ENCODE results near the gene CRYBB1. TPM values are rescaled to one million over a fixed set of nuclear protein-coding genes. Genes with fewer than 3 reads are reported as not detected.
A peak's percentile ranks its signal among the peaks of the same experiment; 100 is the strongest.

Gene CRYBB1
- total and polyA plus RNA-seq, 8 donors: 0.79 to 1.5 (median 1.1) TPM

GRCh38 chr22:26662160-26662559 lies 44.3 kb upstream of the CRYBB1 start:
- intact Hi-C loops (cut with DNase I): no loop called here
- Histone ChIP-seq H3K4me1 (peaks cover 9 to 47% of the 10 kb centered on the region in 2 donors), H3K4me3 (no peak overlapping the region), H3K36me3 (no peaks in the 10 kb centered on the region), H3K27me3 (peaks cover 22 to 46% of the 10 kb centered on the region in 2 donors), H3K9me3 (no peaks in the 10 kb centered on the region), H3K27ac (no peak overlapping the region)
- no peak for ATAC-seq
- TF ChIP-seq CTCF (IDR thresholded peaks at IDR 0.05): no peak
- DNase-seq: no peak

- Histone ChIP-seq H3K4me1 (peaks cover 12 to 53% of the 10 kb centered on the region in 2 donors), H3K27ac (peak overlapping the region in 1 of 2 donors; percentile 37), H3K9me3 (no peaks in the 10 kb centered on the region), H3K27me3 (peaks cover 29 to 51% of the 10 kb centered on the region in 2 donors), H3K4me3 (no peak overlapping the region), H3K36me3 (no peaks in the 10 kb centered on the region)
- no peak for TF ChIP-seq CTCF (IDR thresholded peaks at IDR 0.05)
- DNase-seq: no peak
- intact Hi-C loops (cut with DNase I): no loop called here
- no peak for ATAC-seq
These were observed 43.2 kb upstream of the CRYBB1 start for GRCh38 chr22:26660961-26661578.

- TF ChIP-seq CTCF (IDR thresholded peaks at IDR 0.05): no peak
- no peaks in the 10 kb centered on the region for H3K9me3 ChIP-seq
- peaks cover 12 to 46% of the 10 kb centered on the region in 2 donors for H3K4me1 ChIP-seq
- ATAC-seq (no peak), DNase-seq (no peak)
- no peak overlapping the region for H3K4me3 ChIP-seq
- no peaks in the 10 kb centered on the region for H3K36me3 ChIP-seq
- peaks cover 29 to 52% of the 10 kb centered on the region in 2 donors for H3K27me3 ChIP-seq
- intact Hi-C loops (cut with DNase I): no loop called here
- H3K27ac ChIP-seq: peak overlapping the region in 1 of 2 donors; percentile 37
These were observed 42.5 kb upstream of the CRYBB1 start for GRCh38 chr22:26660356-26660755.

- Histone ChIP-seq H3K9me3 (no peaks in the 10 kb centered on the region), H3K27me3 (peaks cover 29 to 48% of the 10 kb centered on the region in 2 donors), H3K27ac (peak overlapping the region in 1 of 2 donors; percentile 57), H3K36me3 (no peaks in the 10 kb centered on the region), H3K4me1 (peaks cover 12 to 41% of the 10 kb centered on the region in 2 donors), H3K4me3 (peak overlapping the region in 1 of 2 donors; percentile 41)
- peak in 2 of 4 donors; percentile 70 to 83 for DNase-seq
- peak; percentile 78 for ATAC-seq
- no peak for TF ChIP-seq CTCF (IDR thresholded peaks at IDR 0.05)
- intact Hi-C loops (cut with DNase I): no loop called here
These were observed 41.0 kb upstream of the CRYBB1 start for GRCh38 chr22:26658671-26659478.

- Histone ChIP-seq H3K27me3 (peaks cover 29 to 48% of the 10 kb centered on the region in 2 donors), H3K4me1 (peaks cover 12 to 41% of the 10 kb centered on the region in 2 donors), H3K4me3 (peak overlapping the region in 1 of 2 donors; percentile 41), H3K36me3 (no peaks in the 10 kb centered on the region), H3K9me3 (no peaks in the 10 kb centered on the region), H3K27ac (peak overlapping the region in 1 of 2 donors; percentile 57)
- intact Hi-C loops (cut with DNase I): no loop called here
- DNase-seq (no peak), ATAC-seq (no peak)
- no peak for TF ChIP-seq CTCF (IDR thresholded peaks at IDR 0.05)
These were observed 40.3 kb upstream of the CRYBB1 start for GRCh38 chr22:26658161-26658560.
